NCI-H1105 treated with DMSO at 0.1 percent for 48 hours (cell line): ENCODE data around the gene CMIP.

Source experiments
- DNase-seq: peaks from one replicate; lab custom pipeline; 2025; lab: John Stamatoyannopoulos, UW

Gene CMIP

DNA sequence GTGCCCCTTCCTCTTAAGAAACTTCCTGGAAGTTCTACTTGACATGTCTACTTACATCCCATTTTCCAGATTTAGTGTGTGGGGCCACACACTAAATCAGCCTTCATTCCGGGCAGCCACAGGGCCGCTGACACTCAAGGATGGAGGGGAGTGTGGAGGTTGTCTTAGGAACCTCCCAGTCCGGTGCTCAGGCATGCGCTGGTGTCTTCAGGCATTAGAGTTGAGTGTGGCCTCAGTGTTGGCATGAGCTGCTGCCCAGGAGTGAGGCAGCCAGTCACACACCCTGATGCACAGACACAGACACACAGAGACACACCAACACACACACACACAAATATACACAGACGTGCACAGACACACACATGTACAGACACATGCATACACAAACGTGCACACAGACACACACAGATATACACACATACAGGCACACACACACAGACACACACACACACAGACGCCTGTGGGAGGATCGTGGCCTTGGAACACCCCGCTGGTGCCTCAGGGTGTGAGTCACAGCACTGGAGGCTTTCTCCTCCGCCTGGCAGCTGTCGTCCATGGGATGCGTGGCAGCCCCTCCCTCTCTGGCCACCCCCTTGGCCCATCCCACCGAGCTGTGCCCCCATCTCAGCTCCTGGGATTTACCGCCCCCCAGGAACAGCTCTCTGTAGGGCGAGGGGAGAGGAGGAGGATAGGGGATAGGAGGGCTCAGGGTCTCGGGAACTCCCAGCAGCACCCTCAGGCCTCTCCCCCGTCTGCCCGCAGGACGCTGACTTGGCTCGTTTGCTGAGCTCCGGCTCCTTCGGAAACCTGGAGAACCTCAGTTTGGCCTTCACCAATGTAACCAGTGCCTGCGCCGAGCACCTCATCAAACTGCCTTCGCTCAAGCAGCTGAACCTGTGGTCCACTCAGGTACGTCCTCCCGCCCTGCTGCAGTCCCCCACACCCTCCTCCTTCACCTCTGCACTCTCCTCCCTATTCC lies 258.9 kb downstream of the CMIP start:
- DNase-seq: no peak

- no peak for DNase-seq
These were observed 260.7 kb downstream of the CMIP start for GRCh38 chr16:81705261-81705660.

DNA sequence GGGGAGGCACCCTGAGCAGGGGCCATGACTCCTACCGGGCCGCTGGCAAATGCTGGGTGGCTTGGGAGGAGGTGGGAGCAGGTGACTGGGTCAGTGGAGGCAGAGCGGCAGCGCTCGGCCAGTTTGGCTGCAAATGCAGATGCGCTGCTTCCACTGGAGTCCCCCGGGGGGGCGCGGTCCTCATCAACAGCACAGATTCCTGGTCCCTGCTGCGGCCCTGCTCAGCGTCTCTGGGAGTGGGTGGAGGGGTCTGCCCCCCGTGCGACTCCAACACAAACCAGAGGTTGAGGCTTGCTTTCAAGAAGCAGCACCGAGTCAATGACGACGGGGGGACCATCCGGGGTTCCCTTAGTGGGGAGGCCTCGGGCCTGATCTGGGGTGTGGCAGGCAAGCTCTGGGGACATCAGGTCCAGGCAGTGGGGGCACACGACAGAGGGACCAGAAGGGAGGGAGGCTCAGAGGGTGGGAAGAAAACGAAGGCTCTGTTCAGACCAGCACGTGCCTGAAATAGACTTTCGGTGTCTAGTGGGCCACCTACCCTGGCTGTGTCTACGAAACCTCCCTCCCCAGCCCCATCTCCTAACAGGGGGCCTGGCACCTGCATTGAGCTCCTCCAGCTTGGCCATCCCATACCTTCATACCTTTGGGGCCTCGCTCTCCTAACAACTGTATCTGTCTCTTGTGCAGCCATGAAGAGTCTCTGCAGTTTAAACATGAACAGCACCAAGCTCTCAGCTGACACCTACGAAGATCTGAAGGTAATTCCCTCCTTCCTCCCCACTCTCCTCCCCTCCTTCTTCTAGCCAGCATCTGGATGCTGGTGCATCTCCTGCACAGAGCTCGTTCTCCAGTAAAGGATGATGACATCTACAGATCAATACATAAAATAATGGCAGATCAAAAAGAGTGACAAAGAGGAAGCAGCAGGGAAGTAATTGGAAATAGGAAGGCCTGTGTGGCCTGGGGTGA lies 262.0 kb downstream of the CMIP start:
- no peak for DNase-seq

GRCh38 chr16:81707411-81708265 lies 263.0 kb downstream of the CMIP start:
- peak; percentile 13 for DNase-seq

DNA sequence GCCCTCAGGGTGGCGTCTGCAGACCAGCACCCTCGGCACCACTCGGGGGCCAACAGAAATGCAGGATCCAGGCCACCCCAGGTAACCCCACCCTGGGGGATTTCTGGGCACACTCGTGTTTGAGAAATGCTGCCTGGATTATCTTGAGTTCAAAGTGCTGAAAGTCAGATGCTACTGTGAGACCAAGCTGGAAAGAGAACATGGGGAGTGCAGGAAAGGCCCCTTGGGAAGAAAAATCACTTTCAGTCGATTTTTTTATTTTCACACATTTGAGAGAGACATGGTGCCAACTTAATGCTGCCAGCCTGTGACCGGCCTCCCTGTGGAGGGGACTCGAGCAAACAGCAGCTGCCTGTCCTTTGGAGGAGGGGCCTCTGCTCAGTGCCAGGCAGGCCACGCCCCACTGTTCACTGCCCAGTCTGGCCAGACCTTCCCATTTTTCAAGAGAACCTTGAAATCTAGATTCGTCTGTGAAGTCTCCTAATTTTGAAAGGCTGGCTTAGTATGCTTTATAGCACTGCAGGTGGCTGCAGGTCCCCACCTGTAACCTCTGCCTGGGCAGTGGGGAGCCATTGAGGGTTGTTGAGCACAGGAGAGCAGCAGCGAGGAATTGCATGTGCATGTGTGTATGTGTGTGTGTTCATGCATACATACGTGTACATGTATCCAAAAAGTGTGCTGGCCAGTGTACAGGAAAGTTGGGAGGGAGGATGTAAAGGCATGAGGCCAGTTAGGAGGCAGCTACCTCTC lies 263.8 kb downstream of the CMIP start:
- DNase-seq: no peak

GRCh38 chr16:81709016-81709900 lies 264.6 kb downstream of the CMIP start:
- no peak for DNase-seq

DNA sequence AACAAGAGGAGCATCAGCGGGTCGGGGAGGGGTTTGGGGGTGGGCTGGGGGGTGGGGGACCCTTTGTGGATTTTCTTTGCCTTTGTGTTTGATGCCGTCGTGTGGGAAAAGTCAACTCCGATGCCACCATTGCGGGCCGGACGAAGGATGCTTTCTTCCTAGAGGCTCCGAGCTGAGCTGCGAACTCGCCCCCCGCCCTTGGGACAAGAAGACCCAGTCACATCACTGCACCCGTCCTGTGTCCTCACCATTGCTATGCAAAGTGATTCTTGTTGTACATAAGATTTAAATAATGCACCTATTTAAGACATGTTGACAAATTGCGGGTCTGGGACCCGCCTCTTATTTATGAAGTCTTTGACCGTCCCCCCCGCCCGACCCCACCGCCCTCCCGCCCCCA lies 265.4 kb downstream of the CMIP start:
- DNase-seq: no peak

DNA sequence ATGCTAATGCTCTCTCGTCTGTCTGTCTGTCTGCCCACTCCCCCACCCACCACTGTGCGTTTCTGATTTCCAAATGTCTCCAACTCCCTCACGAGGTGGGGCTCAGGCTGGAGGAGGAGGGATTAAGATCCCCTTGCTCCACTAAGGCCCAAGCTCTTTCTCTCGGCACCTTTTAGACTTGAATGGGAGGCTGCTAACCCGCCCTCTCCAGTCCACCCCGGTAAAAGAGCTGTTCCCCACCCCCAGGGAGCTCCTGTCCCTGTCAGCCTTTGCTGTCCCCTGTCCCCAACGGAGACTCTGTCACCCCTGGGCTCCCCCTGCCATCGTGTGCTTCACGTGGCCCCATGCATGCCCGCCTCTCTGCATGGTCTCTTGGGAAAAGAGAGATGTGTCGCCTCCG lies 266.0 kb downstream of the CMIP start:
- DNase-seq: no peak

DNA sequence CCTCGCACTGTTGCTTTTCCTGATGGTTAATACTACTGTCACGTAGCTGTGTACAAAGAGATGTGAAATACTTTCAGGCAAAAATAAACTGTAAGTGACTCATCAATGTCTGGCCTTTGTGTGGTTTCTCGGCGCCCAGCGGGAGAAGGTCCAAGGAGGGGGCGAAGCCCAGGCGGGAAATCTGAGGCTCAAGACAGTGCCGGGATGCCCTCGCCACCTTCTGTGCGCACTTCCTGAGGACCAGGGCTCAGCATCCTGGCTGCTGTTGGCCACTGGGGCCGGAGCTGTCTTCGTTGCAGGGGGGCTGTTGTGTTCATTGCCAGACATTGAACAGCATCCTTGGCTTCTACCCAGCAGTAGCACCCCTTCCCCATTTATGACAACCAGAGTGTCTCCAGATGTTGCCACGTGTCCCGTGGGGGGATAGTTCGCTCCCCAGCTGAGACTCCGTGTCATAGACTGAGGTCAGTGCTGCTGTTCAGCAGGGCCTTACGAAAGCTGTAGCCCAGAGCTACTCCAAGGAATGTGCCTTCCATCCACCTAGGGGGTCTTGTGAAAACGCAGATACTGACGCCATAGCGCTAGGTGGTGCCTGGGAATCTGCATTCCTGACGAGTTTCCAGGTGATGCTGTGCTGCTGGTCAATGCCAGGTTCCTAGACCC lies 267.2 kb downstream of the CMIP start:
- DNase-seq: no peak

GRCh38 chr16:81712681-81713080 lies 268.1 kb downstream of the CMIP start:
- DNase-seq: no peak

GRCh38 chr16:81713295-81713772 lies 268.7 kb downstream of the CMIP start:
- no peak for DNase-seq

- DNase-seq: no peak
These were observed 269.2 kb downstream of the CMIP start for GRCh38 chr16:81713796-81714195.

DNA sequence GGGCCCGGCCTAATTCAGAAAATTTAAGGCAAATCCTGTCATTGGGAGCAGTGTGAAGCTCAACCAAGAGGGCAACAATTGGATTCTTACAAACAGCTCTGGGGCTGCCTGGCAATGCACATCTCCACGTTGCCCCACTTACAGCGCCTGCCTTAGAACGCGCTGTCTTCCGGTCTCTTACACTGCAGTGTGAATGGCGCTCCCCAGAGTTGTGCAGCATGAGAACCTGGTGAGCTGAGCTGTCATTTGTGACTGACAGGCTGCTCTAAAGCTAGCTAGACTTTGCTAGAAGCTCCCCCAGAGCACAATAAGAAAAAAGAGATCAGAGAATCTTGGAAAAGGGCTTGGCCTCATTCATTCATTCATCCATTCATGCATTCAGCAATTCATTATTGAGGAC lies 270.0 kb downstream of the CMIP start:
- DNase-seq: no peak

- no peak for DNase-seq
These were observed 271.0 kb downstream of the CMIP start for GRCh38 chr16:81715358-81716196.

GRCh38 chr16:81716478-81717225 lies 272.0 kb downstream of the CMIP start:
- DNase-seq: no peak

DNA sequence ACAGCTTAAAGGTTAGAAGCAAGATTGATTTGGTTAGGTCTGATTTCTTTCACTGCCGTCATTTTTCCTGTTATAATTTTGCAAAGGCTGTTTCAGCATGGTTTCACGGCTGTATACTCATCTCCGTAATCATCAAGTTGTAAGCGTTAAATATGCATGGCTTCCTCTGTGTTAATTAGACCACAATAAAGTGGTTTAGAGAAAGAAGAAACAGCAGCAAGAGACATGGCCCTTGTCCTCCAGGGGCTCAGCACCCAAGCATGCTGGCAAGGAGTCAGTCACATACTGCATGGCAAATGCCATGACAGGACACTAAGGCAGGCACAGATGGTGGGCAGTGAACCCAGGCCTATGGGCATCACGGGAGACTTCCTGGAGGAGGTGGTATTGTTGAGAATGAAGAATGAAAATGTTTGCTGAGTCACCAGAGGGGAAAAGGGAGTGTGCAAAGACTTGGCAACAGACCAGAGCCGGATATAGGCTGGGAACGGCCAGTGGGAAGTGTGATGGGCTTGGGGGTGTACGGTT lies 273.1 kb downstream of the CMIP start:
- DNase-seq: no peak

DNA sequence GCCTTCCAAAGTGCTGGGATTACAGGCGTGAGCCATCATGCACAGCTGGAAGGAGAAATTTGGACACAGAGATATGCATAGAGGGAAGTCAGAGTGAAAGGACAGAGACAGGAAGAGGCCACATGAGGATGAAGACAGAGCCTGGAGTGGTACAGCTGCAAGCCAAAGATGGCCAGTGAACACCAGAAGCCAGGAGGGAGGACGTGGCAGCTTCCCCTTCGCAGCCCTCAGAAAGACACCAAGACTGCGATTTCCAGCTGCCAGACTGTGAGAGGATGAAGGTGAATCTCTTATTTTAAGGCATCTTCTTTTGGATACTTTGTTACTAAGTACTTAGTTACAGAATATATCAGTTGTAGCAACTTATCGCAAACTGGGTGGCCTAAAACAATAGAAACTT lies 274.0 kb downstream of the CMIP start:
- no peak for DNase-seq
